A549 (cell line): Measurements from ENCODE around the gene ARHGEF28.

Experiments
- CEBPB ChIP-seq, 2 experiments: fragments of >200 bp in 1 of 2; sonication (Bioruptor Twin) in 1 of 2; formaldehyde crosslinking in 1 of 2; IDR thresholded peaks; 2 replicates each; pipeline ENCODE4 v1.6.1; 2012 to 2016
- CHD2 ChIP-seq: fragments of 150-350 bp; IDR thresholded peaks from 2 replicates; pipeline ENCODE4 v1.6.1; 2014; ENCODE audit warnings: low read length; ENCODE audit not compliant: partially characterized antibody
- CHD4 ChIP-seq: fragments of 200-600 bp; sonication (generic); IDR thresholded peaks from 2 replicates; pipeline ENCODE4 v1.6.1; 2016; ENCODE audit warnings: antibody characterized with exemption, mild to moderate bottlenecking, borderline replicate concordance
- CTCF ChIP-seq: fragments of >200 bp; sonication (Bioruptor Twin); formaldehyde crosslinking; IDR thresholded peaks from 3 replicates; pipeline ENCODE4 v1.5.1; 2016
- EHMT2 ChIP-seq: fragments of 200-600 bp; sonication (generic); IDR thresholded peaks from 2 replicates; pipeline ENCODE4 v1.6.1; 2016; ENCODE audit warnings: antibody characterized with exemption, low read depth, mild to moderate bottlenecking, moderate library complexity
- ELK1 ChIP-seq: fragments of 150-350 bp; IDR thresholded peaks from 2 replicates; pipeline ENCODE4 v1.6.1; 2014; ENCODE audit warnings: low read depth, mild to moderate bottlenecking, low read length
- JUNB ChIP-seq: fragments of >200 bp; sonication (Bioruptor Twin); formaldehyde crosslinking; IDR thresholded peaks from 2 replicates; pipeline ENCODE4 v1.6.1; 2016
- POLR2A ChIP-seq: IDR thresholded peaks from 2 replicates; pipeline ENCODE4 v1.6.1; 2012; ENCODE audit warnings: mild to moderate bottlenecking, low read length
- RAD21 ChIP-seq, 2 experiments: fragments of >200 bp in 1 of 2; sonication (Bioruptor Twin) in 1 of 2; formaldehyde crosslinking in 1 of 2; IDR thresholded peaks in 1 of 2; conservative IDR thresholded peaks in 1 of 2; 2 replicates in 1 of 2; 3 replicates in 1 of 2; pipeline ENCODE4 v1.6.1; 2012 to 2018; ENCODE audit warnings: inconsistent platforms in 1 of 2
- RARB ChIP-seq: fragments of 250-450 bp; sonication (Bioruptor Pico); IDR thresholded peaks from 2 replicates; pipeline ENCODE4 v1.8.0; 2021; ENCODE audit warnings: mild to moderate bottlenecking, moderate library complexity
- RFX5 ChIP-seq: fragments of 450-650 bp; IDR thresholded peaks from 2 replicates; pipeline ENCODE4 v1.7.1; 2014; ENCODE audit warnings: antibody characterized with exemption, mild to moderate bottlenecking, moderate library complexity
- RNF2 ChIP-seq: fragments of 200-600 bp; sonication (generic); IDR thresholded peaks from 2 replicates; pipeline ENCODE4 v1.6.1; 2016; ENCODE audit warnings: low read depth, mild to moderate bottlenecking, antibody characterized with exemption, moderate library complexity, borderline replicate concordance

- TF ChIP-seq CTCF (no peak), RAD21 (conservative IDR thresholded peaks at IDR 0.05 in 1 of 2, IDR thresholded peaks at IDR 0.05 in 1 of 2) (no peak), JUNB (no peak), CHD4 (no peak), RFX5 (no peak), EHMT2 (no peak), RNF2 (no peak), ELK1 (no peak), RARB (CRISPR knock-in tag) (no peak), CHD2 (no peak), POLR2A (no peak), CEBPB (IDR thresholded peaks at IDR 0.05) (no peak)
Observed at GRCh38 chr5:73615947-73616346, 10.0 kb upstream of the ARHGEF28 start.
